GM12878 (cell line): ENCODE results near the gene TPCN1.

Experiments used
- EP300 ChIP-seq, 2 experiments: fragments of 150-350 bp in 1 of 2; IDR thresholded peaks; 2 replicates each; pipeline ENCODE4 v1.6.1; 2011 to 2012; ENCODE audit warnings: low read depth in 2 of 2, low read length in 2 of 2, borderline replicate concordance in 1 of 2, improper control_type of control experiment in 1 of 2, inconsistent platforms in 1 of 2; ENCODE audit not compliant: control insufficient read depth in 1 of 2
- POLR2A ChIP-seq: IDR thresholded peaks from 2 replicates; pipeline ENCODE4 v1.6.1; 2011; ENCODE audit warnings: low read depth, mild to moderate bottlenecking, low read length
- RAD21 ChIP-seq: IDR thresholded peaks from 2 replicates; pipeline ENCODE4 v1.6.1; 2011; ENCODE audit warnings: mild to moderate bottlenecking, low read depth, low read length, moderate library complexity; ENCODE audit not compliant: insufficient read depth
- RAD51 ChIP-seq: fragments of 450-650 bp; IDR thresholded peaks from 2 replicates; pipeline ENCODE4 v1.6.1; 2016; ENCODE audit warnings: moderate library complexity, mild to moderate bottlenecking, inconsistent platforms
- SREBF1 ChIP-seq: IDR thresholded peaks from 2 replicates; pipeline ENCODE4 v1.6.1; 2012; ENCODE audit warnings: mild to moderate bottlenecking, low read length
- TARDBP ChIP-seq: IDR thresholded peaks from 2 replicates; pipeline ENCODE4 v1.6.1; 2016; ENCODE audit warnings: borderline replicate concordance

DNA sequence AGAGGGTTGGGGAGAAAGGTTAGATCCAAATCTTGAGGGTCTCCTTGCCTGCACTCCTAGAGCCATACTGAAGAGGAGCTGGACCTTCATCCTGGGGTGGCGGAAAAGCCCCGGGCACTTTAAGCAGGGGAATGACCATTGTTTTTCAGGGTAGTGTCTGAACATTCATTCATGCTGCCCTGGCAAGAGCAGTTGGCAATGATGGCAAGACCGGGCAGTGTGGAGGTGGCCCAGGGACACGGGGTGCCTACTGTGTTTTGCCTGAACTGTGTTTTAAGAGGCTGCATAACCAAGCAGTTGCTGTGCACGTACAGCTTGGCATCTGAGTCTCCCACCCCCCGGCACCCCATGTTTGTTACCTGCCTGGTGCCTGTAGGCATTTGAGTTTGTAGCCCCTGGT lies 14.7 kb downstream of the TPCN1 start:
- TF ChIP-seq RAD21 (no peak), SREBF1 (no peak), RAD51 (no peak), EP300 (IDR thresholded peaks at IDR 0.05; ENCODE audit: borderline replicate concordance in 1 of 2, control insufficient read depth in 1 of 2, low read depth in 2 of 2, low read length in 2 of 2) (no peak), POLR2A (no peak), TARDBP (no peak)
